ENCODE measurements around the gene ANGPTL2. TPM values are rescaled to one million over a fixed set of nuclear protein-coding genes. Genes with fewer than 3 reads are reported as not detected.

ANGPTL2 gene
- total and polyA plus RNA-seq, 12 donors, result 3.0 to 32.6 (median 11.4) TPM

GRCh38 chr9:127056446-127056845 lies 66.0 kb downstream of the ANGPTL2 start:
- intact Hi-C loops (cut with DNase I), result no loop called here
- Histone ChIP-seq H3K4me1 (replicated peaks in 1 of 2) (peaks cover 6 to 22% of the 10 kb centered on the region in 2 donors), H3K27me3 (no peaks in the 10 kb centered on the region), H3K36me3 (replicated peaks in 1 of 2) (no peaks in the 10 kb centered on the region), H3K9me3 (replicated peaks in 1 of 3) (no peaks in the 10 kb centered on the region), H3K27ac (no peak overlapping the region), H3K4me3 (no peak overlapping the region)
- no peak for DNase-seq
- WGBS, 4 donors, result 93 to 94% (median 94%) methylated on average over 3 of the region's 3 CpGs
- TF ChIP-seq POLR2A (IDR thresholded peaks at IDR 0.05) (no peak), CTCF (IDR thresholded peaks at IDR 0.05) (no peak)

- DNase-seq, result no peak
- intact Hi-C loops (cut with DNase I), result no loop called here
- no peak overlapping the region for H3K27ac ChIP-seq
These were observed 66.6 kb downstream of the ANGPTL2 start for GRCh38 chr9:127055745-127056402.

GRCh38 chr9:127053960-127054359 lies 68.5 kb downstream of the ANGPTL2 start:
- Histone ChIP-seq H3K36me3 (replicated peaks in 1 of 2) (no peaks in the 10 kb centered on the region), H3K27me3 (no peaks in the 10 kb centered on the region), H3K4me3 (no peak overlapping the region), H3K9me3 (replicated peaks in 1 of 3) (no peaks in the 10 kb centered on the region), H3K27ac (peak overlapping the region in 2 of 5 donors; percentile 42 to 71), H3K4me1 (replicated peaks in 1 of 2) (peaks cover 6 to 35% of the 10 kb centered on the region in 2 donors)
- 79 to 90% (median 87%) methylated on average over 5 of the region's 5 CpGs for WGBS, 4 donors
- intact Hi-C loops (cut with DNase I), result no loop called here
- TF ChIP-seq CTCF (IDR thresholded peaks at IDR 0.05) (no peak), POLR2A (IDR thresholded peaks at IDR 0.05) (no peak)
- peak in 1 of 7 donors; percentile 39 for DNase-seq

More at GRCh38 chr9:127055745-127056402, 66.6 kb downstream of the ANGPTL2 start:
- H3K27me3 ChIP-seq, result no peaks in the 10 kb centered on the region
- H3K4me1 ChIP-seq (replicated peaks in 1 of 2), result peaks cover 6 to 22% of the 10 kb centered on the region in 2 donors
- no peak overlapping the region for H3K4me3 ChIP-seq
- H3K9me3 ChIP-seq (replicated peaks in 1 of 3), result no peaks in the 10 kb centered on the region
- TF ChIP-seq POLR2A (IDR thresholded peaks at IDR 0.05) (no peak), CTCF (IDR thresholded peaks at IDR 0.05) (no peak)
- no peaks in the 10 kb centered on the region for H3K36me3 ChIP-seq (replicated peaks in 1 of 2)

GRCh38 chr9:127053057-127053821 lies 69.2 kb downstream of the ANGPTL2 start:
- no peak for TF ChIP-seq CTCF (IDR thresholded peaks at IDR 0.05)
- no peak for TF ChIP-seq POLR2A (IDR thresholded peaks at IDR 0.05)
- peaks cover 6 to 41% of the 10 kb centered on the region in 2 donors for H3K4me1 ChIP-seq (replicated peaks in 1 of 2)
- H3K4me3 ChIP-seq, result no peak overlapping the region
- 58 to 80% (median 74%) methylated on average over 10 to 14 of the region's 14 CpGs for WGBS, 4 donors
- H3K27me3 ChIP-seq, result no peaks in the 10 kb centered on the region
- intact Hi-C loops (cut with DNase I), result no loop called here
- no peaks in the 10 kb centered on the region for H3K36me3 ChIP-seq (replicated peaks in 1 of 2)
- peak overlapping the region in 2 of 5 donors; percentile 42 to 71 for H3K27ac ChIP-seq
- peak in 5 of 7 donors; percentile 12 to 66 (median 37) for DNase-seq
- H3K9me3 ChIP-seq (replicated peaks in 1 of 3), result no peaks in the 10 kb centered on the region
